SK-MEL-5 (cell line): Measurements from ENCODE around the gene MGAT4A. TPM values are rescaled to one million over a fixed set of nuclear protein-coding genes. Genes with fewer than 3 reads are reported as not detected.
"Not testable (repeated sequence)": the region's sequence is repeated elsewhere in the genome, so short reads cannot be mapped to it uniquely, and the experiment has no call there.

Source experiments
- DNase-seq: peaks from one replicate; pipeline ENCODE4 v3.0.0-alpha.2; 2016; ENCODE audit warnings: low read depth, low spot score
- in situ Hi-C: cut with HindIII; loops from 2 replicates; pipeline ENCODE4 v1.10.0; 2016; ENCODE audit warnings: low sequenced_read_pairs, high pct_unique_total_duplicates, low pct_unique_long_range_greater_than_20kb
- total RNA-seq: library from RNA; depleted of rRNA; stranded (reverse); fragments of >200 nt; shearing (Covaris generic); gene quantifications from 2 replicates; pipeline ENCODE4 v1.2.3, GENCODE V29; 2014

MGAT4A gene
- total RNA-seq, 1 experiment from 2014 or later = 16.3 TPM

DNA sequence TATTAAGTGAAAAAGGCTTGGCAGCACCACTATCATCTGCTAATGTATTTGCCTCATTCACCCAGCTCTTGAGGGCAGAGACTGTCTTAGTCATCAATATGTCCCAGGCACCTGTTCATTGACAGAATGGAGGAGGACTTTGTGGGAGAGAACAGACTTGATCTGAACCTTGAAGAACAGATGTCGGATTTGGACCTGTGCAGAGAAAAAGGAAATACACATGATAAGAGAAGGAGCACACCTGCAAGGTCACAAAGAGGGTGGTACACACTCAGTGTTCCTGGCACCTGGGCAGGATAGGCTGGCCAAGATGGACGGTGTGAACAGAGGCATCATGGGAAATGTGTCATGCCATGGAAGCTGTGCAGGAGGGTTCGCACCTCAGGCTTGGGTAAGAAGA, 7.4 kb upstream of the MGAT4A start:
- in situ Hi-C loops = no loop called here
- no peak for DNase-seq

DNA sequence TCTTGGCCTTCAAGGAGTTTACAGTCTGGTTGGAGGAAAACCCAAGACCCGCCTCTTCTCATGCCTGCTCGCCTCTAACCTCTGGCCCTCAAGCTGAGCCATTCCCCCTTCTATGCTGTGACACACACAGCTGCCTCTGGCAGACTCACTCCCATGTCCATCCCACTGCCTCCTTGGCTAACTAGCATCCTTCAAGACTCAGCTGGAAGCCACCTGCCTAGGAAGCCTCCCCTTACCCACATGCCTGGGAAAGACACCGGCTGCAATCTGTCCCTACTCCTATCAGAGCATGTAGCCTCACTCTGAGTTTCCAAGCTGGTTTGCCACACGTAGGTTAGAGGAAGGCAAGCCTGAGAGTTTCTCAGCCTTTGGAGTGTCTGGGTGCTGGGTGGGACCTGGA, 6.9 kb upstream of the MGAT4A start:
- in situ Hi-C loops = no loop called here

DNA sequence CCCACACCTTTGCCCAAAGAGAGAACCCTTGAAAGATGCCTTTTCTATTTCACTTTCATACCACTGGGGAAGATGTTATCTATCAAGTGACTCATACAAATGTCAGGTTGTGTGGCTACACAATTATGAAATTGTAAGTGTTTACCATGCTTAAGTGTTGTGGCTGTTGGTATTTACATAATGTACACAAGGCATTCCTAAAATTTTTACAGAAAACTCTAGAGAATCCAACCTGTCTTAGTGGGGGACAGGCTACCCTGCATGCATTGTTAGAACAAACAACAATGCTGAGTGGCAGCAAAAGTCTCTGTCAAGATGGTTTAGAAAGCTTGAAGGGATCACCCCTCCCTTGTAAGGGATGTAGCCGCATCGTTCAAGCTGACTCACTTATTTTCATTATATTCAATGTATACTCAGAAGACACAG, 5.5 kb upstream of the MGAT4A start:
- DNase-seq = no peak
- in situ Hi-C loops = no loop called here

More for the DNA sequence above, 6.9 kb upstream of the MGAT4A start:
- no peak for DNase-seq

DNA sequence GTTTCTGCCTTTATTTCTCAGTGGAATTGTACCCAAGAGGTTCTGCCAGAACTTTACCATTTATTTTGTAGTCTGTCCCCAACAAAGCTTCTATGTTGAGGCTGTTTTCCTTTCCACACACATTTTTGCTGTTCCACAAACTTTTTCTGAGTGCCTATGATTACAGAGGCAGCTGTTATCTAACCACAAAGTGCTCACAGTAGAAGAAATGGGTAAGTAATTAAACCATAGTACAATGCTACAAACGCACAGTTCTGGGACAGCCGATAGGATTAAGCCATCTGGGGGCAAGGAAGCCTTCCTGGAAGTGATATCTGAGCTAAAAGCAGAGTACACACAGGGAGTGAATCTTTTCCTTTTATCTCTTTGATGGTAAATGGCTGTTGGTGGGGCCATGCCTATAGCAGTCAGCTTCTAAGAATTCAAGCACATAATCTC, 3.9 kb upstream of the MGAT4A start:
- in situ Hi-C loops = no loop called here
- DNase-seq = no peak

DNA sequence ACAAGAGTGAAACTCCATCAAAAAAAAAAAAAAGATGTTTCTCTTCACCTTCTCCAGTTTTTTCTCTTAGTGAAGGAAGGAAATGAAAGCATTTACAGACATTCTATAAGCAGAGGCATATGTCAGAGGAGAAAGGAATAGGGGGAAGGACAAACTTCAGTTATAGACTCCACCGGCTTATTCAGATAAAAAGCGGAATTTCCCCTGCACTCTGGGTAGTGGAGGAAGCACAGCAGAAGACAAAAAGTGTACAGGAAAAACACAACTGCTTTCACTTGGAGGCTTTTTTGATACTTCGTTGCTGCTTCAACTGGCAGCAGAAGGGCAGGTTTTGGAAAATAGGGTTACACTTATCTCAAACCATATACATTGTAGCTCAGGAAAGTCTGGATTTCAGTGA, 3.2 kb upstream of the MGAT4A start:
- no peak for DNase-seq
- in situ Hi-C loops = no loop called here

DNA sequence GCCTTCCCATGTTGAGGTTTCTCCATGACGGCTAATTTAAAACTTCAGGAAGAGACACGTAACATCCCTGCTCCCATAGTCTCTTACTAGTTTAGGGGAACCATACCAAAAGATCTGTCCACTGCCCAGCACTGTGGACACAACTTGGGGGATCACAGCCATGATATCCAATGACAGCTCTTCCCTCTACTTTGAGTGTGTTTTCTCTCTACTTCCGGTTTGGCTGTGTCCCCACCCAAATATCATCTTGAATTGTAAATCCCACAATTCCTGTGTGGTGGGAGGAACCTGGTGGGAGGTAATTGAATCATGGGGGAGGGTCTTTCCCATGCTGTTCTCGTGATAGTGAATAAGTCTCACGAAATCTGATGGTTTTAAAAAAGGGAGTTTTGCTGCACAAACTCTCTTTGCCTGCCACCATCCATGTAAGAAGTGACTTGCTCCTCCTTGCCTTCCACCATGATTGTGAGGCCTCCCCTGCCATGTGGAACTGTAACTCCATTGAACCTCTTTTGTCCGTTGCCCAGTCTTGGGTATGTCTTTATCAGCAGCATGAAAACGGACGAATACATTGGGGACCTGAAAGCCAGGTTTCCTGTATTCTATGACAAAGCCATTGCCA, 1.6 kb upstream of the MGAT4A start:
- DNase-seq = no peak
- in situ Hi-C loops = no loop called here

DNA sequence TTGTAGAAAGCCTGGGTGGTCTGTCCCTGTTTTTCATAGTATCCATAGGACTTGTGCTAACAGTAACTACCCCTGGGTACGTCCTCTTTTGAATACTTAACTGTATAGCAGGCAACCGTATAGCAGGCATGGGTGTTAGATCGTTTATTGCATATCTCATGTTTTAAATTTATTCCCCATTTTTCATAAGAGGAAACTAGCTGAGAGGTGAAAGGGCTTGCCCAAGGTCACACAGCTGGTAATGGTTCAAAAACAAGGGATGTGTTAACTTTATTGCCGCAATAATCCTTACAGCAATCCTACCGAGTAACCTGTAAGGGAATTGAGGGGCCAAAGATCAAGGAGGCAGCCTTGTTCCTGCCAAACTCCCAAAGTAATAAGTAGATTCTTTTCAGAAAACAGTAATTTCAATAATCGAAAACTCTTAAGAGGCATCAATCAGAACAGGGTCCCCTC, 990 bp upstream of the MGAT4A start:
- no peak for DNase-seq
- in situ Hi-C loops = no loop called here

DNA sequence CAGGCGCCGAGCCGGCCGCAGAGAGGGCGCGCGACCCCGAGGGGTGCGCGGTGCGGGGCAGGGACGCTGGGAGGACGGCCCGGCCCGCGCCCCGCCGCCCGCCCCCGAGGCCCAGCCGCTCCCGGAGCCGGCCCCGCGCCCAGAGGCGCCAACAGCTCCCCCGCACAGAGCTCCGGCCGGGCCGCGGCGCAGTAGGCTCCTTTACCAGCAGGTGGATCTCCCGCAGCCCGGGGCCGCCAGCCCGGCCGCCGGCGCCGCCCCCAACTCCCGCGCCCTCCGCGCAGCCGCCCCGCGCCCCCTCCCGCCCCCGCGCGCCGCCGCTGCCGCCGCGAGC, 258 bp downstream of the MGAT4A start:
- in situ Hi-C loops = no loop called here
- peak; percentile 40 for DNase-seq

DNA sequence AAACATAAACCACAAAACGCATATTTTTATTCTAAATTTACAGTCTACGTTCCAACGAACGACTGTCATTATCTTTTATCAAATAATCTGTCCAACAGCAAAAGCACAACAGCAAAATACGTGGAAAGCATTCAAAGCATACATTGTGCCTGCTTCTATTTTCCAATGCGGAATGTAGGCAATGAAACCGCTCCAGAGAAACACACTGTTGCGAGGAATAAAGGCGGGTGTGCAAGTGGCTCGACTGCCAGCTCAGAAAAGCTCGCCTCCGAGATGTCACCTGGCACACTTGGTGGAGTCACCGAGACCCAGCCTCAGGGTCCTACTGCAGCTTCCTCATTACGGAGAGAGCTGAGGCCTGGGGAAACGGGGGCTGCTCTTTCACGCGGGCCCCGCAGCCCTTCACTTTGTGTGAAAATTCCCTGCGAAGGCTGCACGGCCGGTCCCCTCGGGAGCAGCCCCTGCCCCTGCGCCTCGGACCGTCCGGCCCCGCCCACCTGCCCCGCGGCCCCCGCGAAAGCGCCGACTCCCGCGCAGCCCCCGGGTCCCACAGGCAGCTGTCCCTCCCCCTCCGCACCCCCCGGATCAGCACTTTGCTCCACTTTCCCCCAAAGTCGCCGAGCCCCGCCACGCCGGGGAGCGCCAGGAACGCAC, 752 bp downstream of the MGAT4A start:
- DNase-seq = peak; percentile 35
- in situ Hi-C loops = no loop called here

DNA sequence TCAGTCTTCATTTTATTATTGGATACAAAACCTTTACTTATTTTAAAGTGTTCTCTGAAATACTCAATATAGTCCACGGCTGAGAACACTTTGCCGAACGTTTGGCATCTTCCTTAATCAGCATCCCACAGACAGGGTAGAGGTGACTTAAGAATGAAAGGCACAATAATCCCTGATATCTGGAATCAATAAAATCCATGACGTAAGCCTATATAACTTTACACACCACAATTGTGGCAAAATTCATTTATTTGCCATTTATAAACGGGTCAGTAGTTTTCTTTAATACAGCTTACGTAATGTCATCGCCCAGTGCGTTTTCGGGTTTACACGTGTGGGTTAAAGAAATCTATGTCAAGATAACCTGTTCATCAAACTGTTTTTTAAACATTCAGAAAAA, 1.3 kb downstream of the MGAT4A start:
- DNase-seq = no peak
- in situ Hi-C loops = no loop called here

DNA sequence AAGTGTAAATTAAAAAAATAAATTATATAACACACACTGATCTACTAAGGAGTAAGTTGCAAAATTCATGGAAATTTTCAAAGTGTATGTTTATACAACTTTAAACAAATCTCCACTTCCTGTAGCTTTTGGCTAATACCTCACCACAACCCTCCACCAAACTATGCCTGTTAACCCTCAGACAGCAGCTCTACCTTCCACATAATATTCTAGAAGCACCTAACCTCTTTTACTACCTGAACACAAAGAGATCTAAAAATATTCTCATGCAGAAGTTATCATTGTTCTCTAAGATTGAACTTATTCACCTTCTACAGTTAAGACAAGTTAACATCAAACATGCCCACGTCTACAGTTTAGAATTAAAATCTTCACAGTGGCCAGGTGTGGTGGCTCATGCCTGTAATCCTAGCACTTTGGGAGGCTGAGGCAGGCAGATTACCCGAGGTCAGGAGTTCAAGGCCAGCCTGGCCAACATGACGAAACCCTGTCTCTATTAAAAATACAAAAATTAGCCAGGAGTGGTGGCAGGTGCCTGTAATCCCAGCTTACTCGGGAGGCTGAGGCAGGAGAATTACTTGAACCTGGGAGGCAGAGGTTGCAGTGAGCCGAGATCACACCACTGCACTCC, 2.7 kb downstream of the MGAT4A start:
- DNase-seq, in situ Hi-C loops: not testable (repeated sequence)

DNA sequence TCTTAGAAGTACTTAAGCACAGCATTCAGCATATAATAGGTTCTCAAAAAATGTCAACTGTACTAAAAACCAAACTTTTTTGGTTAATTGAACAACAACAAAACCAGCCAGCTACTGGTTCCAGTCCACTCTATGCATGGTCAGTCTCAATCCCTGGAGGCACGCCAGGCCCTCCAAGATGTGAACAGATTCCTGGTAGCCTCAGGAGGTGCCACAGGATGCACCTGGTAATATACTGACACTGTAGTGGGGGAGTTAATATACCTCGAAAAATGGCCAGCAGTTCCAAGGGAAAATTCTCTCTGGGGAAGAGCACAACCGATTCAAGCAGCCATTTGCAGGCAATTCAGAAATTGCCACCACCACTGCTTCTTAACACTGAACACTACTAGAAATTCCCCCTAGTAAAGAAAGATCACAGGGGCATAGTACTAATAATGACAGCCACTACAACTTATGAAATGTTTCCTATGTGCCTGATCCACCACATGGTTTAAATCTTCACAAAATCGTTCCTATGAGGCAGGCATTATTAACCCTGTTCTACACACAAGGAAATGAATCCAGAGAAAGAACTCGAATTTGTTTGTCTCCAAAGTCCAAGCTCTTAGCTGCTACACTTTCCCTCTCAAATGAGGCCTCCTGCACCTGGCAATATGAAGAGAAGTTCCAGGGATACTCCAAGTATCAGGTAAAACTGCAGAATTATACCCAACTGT, 3.4 kb downstream of the MGAT4A start:
- no peak for DNase-seq
- in situ Hi-C loops = no loop called here

DNA sequence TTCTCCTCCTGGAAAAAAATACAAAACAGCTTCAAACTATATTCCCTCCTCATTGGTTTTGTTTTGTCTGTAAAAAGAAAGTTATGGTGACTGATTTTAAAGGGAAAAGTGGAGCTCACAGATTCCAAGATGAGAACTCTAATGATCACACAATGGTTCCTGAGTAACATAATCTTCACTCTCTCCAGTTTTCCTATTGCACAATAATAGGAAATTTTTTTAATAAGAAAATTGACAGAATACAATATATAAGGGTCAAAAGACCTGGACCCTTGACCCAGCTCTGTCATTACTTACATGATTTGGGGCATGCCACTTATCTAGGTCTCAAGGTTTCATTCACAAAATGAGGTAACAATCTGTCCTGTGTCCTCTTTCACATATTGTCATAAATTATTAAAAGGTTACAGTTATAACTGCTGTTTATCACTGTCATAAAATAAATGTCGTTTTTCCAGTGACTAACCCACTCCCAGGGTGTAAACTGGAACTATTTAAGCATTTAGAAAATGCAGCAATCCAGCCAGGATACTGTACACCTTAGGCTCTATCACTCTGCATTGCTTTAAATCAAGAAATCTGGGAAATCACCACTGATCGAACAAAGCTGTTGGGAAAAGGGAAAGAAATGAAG, 4.1 kb downstream of the MGAT4A start:
- in situ Hi-C loops = no loop called here

DNA sequence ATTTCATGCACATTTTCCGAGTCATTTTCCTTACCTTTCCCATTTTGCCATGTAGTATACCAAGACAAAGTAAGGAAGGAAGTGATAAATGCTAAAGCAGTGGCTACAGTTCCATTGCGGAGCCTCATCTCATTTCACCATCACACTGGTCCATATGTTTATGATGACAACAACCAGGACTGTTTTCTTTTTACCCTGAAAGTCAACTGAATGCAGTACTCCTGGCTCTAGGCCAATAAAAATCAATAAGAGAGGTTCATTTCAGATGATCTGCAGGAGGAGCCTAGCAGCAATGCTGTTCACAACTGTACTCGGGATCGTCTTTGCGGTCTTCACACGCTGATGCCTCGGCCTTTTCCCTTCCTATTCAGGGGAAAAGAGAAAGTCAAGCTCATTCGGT, 4.7 kb downstream of the MGAT4A start:
- DNase-seq = no peak
- in situ Hi-C loops = no loop called here

More for the DNA sequence above, 4.1 kb downstream of the MGAT4A start:
- DNase-seq = no peak

DNA sequence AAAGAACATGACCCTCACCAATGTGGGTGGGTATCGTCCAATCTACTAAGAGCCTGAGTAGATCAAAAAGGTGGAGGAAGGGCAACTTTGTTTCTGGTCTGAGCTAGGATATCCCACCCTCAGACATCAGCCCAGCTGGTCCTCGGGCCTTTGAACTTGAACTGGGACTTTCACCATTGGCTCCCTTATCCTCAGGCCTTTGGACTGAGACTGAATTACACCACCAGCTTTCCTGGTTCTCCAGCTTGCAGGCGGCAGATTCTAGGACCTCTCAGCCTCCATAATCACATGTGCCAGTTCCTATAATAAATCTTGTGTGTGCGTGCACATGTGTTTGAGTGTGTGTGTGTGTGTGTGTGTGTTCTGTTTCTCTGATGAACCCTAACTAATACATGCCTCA, 10.6 kb downstream of the MGAT4A start:
- DNase-seq = no peak
- in situ Hi-C loops = no loop called here

DNA sequence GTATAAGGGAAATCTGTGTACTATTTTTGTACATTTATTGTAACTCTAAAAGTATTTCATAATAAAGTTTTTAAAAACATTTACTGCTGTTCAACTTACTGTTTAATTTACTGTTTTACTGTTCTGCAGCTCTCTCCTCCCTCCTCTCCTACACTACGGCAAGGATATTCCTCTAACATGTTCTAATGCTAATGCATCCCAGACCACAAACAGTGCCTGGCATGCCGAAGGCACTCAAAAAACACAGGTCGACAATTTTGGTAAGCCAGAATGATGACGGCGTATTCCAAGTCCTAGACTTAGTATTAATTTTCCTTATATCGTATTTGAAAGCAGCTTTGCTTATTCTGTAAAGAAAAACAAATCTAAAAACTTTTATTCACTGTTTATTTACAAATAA, 13.3 kb downstream of the MGAT4A start:
- in situ Hi-C loops = no loop called here
- DNase-seq = no peak

DNA sequence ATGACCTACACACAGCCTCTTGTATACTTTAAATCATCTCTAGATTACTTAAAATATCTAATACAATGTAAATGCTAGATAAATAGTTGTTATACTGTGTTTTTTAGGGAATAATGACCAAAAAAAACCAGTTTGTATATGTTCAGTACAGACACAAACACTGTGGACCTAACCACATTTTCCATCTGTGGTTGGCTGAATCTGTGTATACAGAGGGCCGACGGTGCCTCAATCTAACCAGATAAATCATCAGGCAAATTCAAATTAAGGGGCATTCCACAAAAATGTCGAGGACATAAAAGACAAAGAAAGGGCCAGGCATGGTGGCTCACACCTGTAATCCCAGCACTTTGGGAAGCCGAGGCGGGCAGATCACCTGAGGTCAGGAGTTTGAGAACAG, 14.1 kb downstream of the MGAT4A start:
- DNase-seq = no peak
- in situ Hi-C loops = no loop called here

DNA sequence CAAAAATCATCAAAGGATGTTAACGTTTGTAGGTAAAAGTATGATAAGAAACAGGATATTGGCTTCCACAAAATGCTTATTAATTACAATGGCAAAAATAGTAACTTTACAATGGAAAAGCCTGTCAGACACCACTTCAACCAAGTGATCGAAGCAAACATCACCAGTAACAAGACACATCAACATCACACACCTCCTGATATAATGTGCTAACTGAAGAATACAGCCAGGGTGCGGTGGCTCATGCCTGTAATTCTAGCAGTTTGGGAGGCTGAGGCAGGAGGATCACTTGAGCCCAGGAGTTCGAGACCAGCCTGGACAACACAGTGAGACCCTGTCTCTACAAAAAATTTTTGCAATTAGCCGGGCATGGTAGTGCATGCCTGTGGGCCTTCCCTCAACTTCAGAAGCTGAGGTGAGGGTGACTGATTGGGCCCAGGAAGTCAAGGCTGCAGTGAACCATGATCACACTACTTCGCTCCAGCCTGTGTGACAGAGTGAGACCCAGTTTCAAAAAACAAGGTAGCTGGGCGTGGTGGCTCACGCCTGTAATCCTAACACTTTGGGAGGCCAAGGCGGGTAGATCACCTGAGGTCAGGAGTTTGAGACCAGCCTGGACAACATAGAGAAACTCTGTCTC, 15.0 kb downstream of the MGAT4A start:
- no peak for DNase-seq
- in situ Hi-C loops = no loop called here
